Measurements from ENCODE around the gene AVP. TPM values are rescaled to one million over a fixed set of nuclear protein-coding genes. Genes with fewer than 3 reads are reported as not detected.

The AVP gene
- total RNA-seq, 1 experiment from 2014 or later: not detected

GRCh38 chr20:3082306-3082951, 2.1 kb downstream of the AVP start:
- ChIA-PET CTCF (no interaction called here), POLR2A (no interaction called here)
- Histone ChIP-seq H3K27ac (ENCODE audit: low read length) (no peak overlapping the region), H3K4me1 (ENCODE audit: control insufficient read depth, insufficient read depth, low read length) (peaks cover 16% of the 10 kb centered on the region), H3K36me3 (ENCODE audit: control insufficient read depth, insufficient read depth, low read length) (no peaks in the 10 kb centered on the region), H3K4me3 (ENCODE audit: low read depth in 2 of 2, low read length in 2 of 2) (peak overlapping the region in 1 of 2 experiments; percentile 8; a peak in 1 of 4 replicates), H3K9me3 (ENCODE audit: control insufficient read depth, insufficient read depth, low read depth, low read length) (no peaks in the 10 kb centered on the region), H3K27me3 (ENCODE audit: control insufficient read depth, insufficient read depth, low read length) (no peaks in the 10 kb centered on the region)
- DNase-seq (ENCODE audit: low read depth, low spot score): no peak
- in situ Hi-C loops (cut with HindIII; ENCODE audit: low pct_unique_long_range_greater_than_20kb, low sequenced_read_pairs): no loop called here
- TF ChIP-seq CTCF (IDR thresholded peaks at IDR 0.05) (no peak), SIN3A (IDR thresholded peaks at IDR 0.05; ENCODE audit: borderline replicate concordance, insufficient read depth, low read depth, low read length) (no peak), TCF7L2 (IDR thresholded peaks at IDR 0.05; ENCODE audit: low read depth, low read length) (no peak), REST (IDR thresholded peaks at IDR 0.05; ENCODE audit: insufficient read depth in 1 of 2, low read depth in 2 of 2, low read length in 1 of 2) (no peak), POLR2AphosphoS5 (IDR thresholded peaks at IDR 0.05; ENCODE audit: low read depth, low read length) (no peak)
- BruUV-seq (replicated peaks): no TSS peak
- ATAC-seq: peak; percentile 8; the same call in 1 of the 2 replicates
- intact Hi-C loops (cut with micrococcal nuclease; ENCODE audit: unreplicated experiment): no loop called here

GRCh38 chr20:3081641-3082040, 2.9 kb downstream of the AVP start:
- ChIA-PET CTCF (no interaction called here), POLR2A (no interaction called here)

More at GRCh38 chr20:3081641-3082040, 2.9 kb downstream of the AVP start:
- in situ Hi-C loops (cut with HindIII; ENCODE audit: low pct_unique_long_range_greater_than_20kb, low sequenced_read_pairs): no loop called here
- Histone ChIP-seq H3K4me3 (ENCODE audit: low read depth in 2 of 2, low read length in 2 of 2) (no peak overlapping the region), H3K9me3 (ENCODE audit: control insufficient read depth, insufficient read depth, low read depth, low read length) (no peaks in the 10 kb centered on the region), H3K4me1 (ENCODE audit: control insufficient read depth, insufficient read depth, low read length) (peaks cover 16% of the 10 kb centered on the region), H3K27ac (ENCODE audit: low read length) (no peak overlapping the region), H3K36me3 (ENCODE audit: control insufficient read depth, insufficient read depth, low read length) (no peaks in the 10 kb centered on the region), H3K27me3 (ENCODE audit: control insufficient read depth, insufficient read depth, low read length) (no peaks in the 10 kb centered on the region)
- DNase-seq (ENCODE audit: low read depth, low spot score) (no peak), ATAC-seq (peak; percentile 4; the same call in 1 of the 2 replicates)
- intact Hi-C loops (cut with micrococcal nuclease; ENCODE audit: unreplicated experiment): no loop called here
- BruUV-seq (replicated peaks): no TSS peak
- TF ChIP-seq TCF7L2 (IDR thresholded peaks at IDR 0.05; ENCODE audit: low read depth, low read length): no peak
- no peak for TF ChIP-seq SIN3A (IDR thresholded peaks at IDR 0.05; ENCODE audit: borderline replicate concordance, insufficient read depth, low read depth, low read length)
- TF ChIP-seq POLR2AphosphoS5 (IDR thresholded peaks at IDR 0.05; ENCODE audit: low read depth, low read length): no peak
- TF ChIP-seq REST (IDR thresholded peaks at IDR 0.05; ENCODE audit: insufficient read depth in 1 of 2, low read depth in 2 of 2, low read length in 1 of 2): no peak
- no peak for TF ChIP-seq CTCF (IDR thresholded peaks at IDR 0.05)
